Measurements from ENCODE around the gene TRIP6. TPM values are rescaled to one million over a fixed set of nuclear protein-coding genes. Genes with fewer than 3 reads are reported as not detected.

Gene TRIP6
- total RNA-seq, 1 experiment from 2014 or later = 75.5 TPM

DNA sequence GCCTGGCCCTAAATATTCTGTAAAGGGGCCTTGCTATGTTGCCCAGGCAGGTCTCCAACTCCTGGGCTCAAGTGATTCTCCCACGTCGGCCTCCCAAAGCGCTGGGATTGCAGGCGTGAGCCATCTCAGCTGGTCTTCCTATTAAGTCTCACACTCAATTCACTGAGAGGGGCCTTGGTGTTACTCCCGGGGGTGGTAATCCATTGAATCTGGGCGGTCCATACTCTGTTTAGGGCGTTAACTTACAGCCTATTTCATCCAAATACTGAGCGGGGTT, 7.1 kb downstream of the TRIP6 start:
- Mint-ChIP-seq H3K27me3 (ENCODE audit: insufficient read depth, unreplicated experiment) (no peaks in the 10 kb centered on the region), H3K4me1 (ENCODE audit: low read depth, unreplicated experiment) (peaks cover 14% of the 10 kb centered on the region), H3K4me3 (ENCODE audit: unreplicated experiment) (peak overlapping the region; percentile 85), H3K27ac (ENCODE audit: unreplicated experiment) (peak overlapping the region; percentile 98), H3K36me3 (ENCODE audit: insufficient read depth, unreplicated experiment) (peaks cover 93% of the 10 kb centered on the region), H3K9me3 (ENCODE audit: unreplicated experiment) (no peaks in the 10 kb centered on the region)
- no peaks in the 10 kb centered on the region for H3K9me3 ChIP-seq
- DNase-seq = no peak
- TF ChIP-seq, protein P1, sequence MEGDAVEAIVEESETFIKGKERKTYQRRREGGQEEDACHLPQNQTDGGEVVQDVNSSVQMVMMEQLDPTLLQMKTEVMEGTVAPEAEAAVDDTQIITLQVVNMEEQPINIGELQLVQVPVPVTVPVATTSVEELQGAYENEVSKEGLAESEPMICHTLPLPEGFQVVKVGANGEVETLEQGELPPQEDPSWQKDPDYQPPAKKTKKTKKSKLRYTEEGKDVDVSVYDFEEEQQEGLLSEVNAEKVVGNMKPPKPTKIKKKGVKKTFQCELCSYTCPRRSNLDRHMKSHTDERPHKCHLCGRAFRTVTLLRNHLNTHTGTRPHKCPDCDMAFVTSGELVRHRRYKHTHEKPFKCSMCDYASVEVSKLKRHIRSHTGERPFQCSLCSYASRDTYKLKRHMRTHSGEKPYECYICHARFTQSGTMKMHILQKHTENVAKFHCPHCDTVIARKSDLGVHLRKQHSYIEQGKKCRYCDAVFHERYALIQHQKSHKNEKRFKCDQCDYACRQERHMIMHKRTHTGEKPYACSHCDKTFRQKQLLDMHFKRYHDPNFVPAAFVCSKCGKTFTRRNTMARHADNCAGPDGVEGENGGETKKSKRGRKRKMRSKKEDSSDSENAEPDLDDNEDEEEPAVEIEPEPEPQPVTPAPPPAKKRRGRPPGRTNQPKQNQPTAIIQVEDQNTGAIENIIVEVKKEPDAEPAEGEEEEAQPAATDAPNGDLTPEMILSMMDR (IDR thresholded peaks at IDR 0.05; ENCODE audit: insufficient read depth in 1 of 2, low read depth in 1 of 2, low read length in 1 of 2, severe bottlenecking in 1 of 2, unreplicated experiment in 1 of 2) = no peak
- ChIA-PET CTCF (no interaction called here), POLR2A (no interaction called here)
- H3K4me3 ChIP-seq (ENCODE audit: low read depth, low read length) = peak overlapping the region; percentile 81
- H3K27me3 ChIP-seq (replicated peaks; ENCODE audit: control insufficient read depth, insufficient read depth, low read length) = no peaks in the 10 kb centered on the region
- peaks cover 10% of the 10 kb centered on the region; the same call in 1 of the 2 replicates for H3K4me1 ChIP-seq
- no peaks in the 10 kb centered on the region; the same call in 1 of the 2 replicates for H3K36me3 ChIP-seq (ENCODE audit: control insufficient read depth, insufficient read depth, low read length)
- no TSS peak for BruUV-seq (replicated peaks)
- intact Hi-C loops (cut with micrococcal nuclease; ENCODE audit: unreplicated experiment) = no loop called here

DNA sequence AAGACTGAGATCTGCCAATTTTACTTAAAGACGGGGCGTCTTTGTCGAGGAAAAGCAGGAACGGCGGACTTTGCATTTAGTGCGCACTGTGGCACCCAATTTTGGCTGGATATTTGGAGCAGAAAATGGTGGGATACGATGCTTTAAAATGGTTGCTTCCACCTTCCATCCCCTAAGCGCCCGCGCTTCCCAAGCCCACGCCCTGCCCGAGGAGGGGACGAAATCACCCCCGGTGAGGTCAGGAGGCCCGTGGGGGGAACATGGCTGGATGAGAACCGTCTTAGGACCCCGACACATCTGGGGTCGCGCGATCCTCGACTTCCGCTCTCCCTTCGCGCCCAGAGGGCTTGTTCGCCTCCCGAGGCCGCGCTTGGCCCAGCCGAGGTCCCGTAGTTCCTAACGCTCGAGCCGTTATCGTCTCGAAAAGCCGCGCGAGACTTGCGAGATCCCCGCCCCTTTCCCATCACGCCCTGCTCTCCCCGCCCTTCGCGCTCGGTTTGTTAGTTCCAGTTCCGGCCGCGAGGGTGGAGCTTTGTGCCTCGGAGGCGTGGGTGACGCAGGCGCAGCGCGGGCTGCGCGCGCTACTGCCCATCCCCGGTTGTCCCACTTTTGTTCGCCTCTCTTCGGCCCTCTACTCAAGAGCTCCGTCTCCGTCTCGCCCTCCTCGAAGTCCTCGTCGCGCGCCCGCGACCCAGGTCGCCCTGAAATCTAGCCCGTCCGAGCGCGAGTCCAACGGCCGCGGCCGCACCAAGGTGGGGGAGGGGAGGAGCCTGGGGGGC, 7.6 kb downstream of the TRIP6 start, which contains the start of gene SRRT:
SRRT (plus strand) TSS at position 527 of the 779 bp plus-strand sequence. CDS start 488 bp downstream, outside the sequence.
- TF ChIP-seq, protein P1 (IDR thresholded peaks at IDR 0.05; ENCODE audit: insufficient read depth in 1 of 2, low read depth in 1 of 2, low read length in 1 of 2, severe bottlenecking in 1 of 2, unreplicated experiment in 1 of 2) = peak; percentile 33 to 48
- BruUV-seq (replicated peaks) = TSS peak; percentile 98
- ChIA-PET POLR2A (interaction anchor here (0.7 to 1.4 kb wide), 15 partner anchors 12 to 446 kb away, joined by 3 to 76 read pairs (median 8); partner anchors contain the start of genes EPHB4, FBXO24, LRCH4 and MOSPD3), CTCF (interaction anchor here (0.6 to 1.8 kb wide), 9 partner anchors 15 to 302 kb away, joined by 3 to 22 read pairs (median 7); partner anchors contain the start of genes EPHB4, FBXO24, POP7 and SLC12A9)
- no peaks in the 10 kb centered on the region for H3K27me3 ChIP-seq (replicated peaks; ENCODE audit: control insufficient read depth, insufficient read depth, low read length)
- H3K4me1 ChIP-seq = peaks cover 10% of the 10 kb centered on the region; the same call in 1 of the 2 replicates
- Mint-ChIP-seq H3K4me3 (ENCODE audit: unreplicated experiment) (peak within 1 kb of the TSS; percentile 85), H3K27ac (ENCODE audit: unreplicated experiment) (peak within 1 kb of the TSS; percentile 98), H3K4me1 (ENCODE audit: low read depth, unreplicated experiment) (peaks cover 14% of the 10 kb centered on the region), H3K27me3 (ENCODE audit: insufficient read depth, unreplicated experiment) (no peaks in the 10 kb centered on the region), H3K9me3 (ENCODE audit: unreplicated experiment) (no peaks in the 10 kb centered on the region), H3K36me3 (ENCODE audit: insufficient read depth, unreplicated experiment) (peaks cover 98% of the 10 kb centered on the region)
- peak within 1 kb of the TSS; percentile 81 for H3K4me3 ChIP-seq (ENCODE audit: low read depth, low read length)
- peak; percentile 98 to 99 for DNase-seq
- intact Hi-C loops (cut with micrococcal nuclease; ENCODE audit: unreplicated experiment) = loop anchor here (1.0 kb wide), 1 partner anchor 15 kb away; the partner anchor contains the start of gene UFSP1
- no peaks in the 10 kb centered on the region for H3K9me3 ChIP-seq
- peaks cover under 1% of the 10 kb centered on the region; the same call in 1 of the 2 replicates for H3K36me3 ChIP-seq (ENCODE audit: control insufficient read depth, insufficient read depth, low read length)

DNA sequence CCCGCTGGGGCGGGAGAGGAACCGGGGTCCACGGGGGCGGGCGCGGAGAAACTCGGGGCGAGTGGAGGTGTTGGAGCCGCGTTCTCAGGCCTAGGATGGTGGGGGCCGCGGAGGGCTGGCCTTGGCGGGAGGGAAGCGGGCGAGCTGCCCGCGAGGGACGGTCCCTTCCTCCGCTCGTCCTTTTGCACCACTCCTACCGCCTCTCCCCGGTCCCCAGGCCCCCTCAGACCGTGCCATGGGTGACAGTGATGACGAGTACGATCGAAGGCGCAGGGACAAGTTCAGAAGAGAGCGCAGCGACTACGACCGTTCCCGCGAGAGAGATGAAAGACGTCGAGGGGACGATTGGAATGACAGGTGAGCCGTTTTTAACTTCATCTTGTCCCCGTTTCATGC, 8.2 kb downstream of the TRIP6 start:
- no peaks in the 10 kb centered on the region for H3K9me3 ChIP-seq
- peaks cover 10% of the 10 kb centered on the region; the same call in 1 of the 2 replicates for H3K4me1 ChIP-seq
- TF ChIP-seq, protein P1 (IDR thresholded peaks at IDR 0.05; ENCODE audit: insufficient read depth in 1 of 2, low read depth in 1 of 2, low read length in 1 of 2, severe bottlenecking in 1 of 2, unreplicated experiment in 1 of 2) = no peak
- intact Hi-C loops (cut with micrococcal nuclease; ENCODE audit: unreplicated experiment) = loop anchor here (1.0 kb wide), 1 partner anchor 14 kb away; the partner anchor contains the start of gene UFSP1
- BruUV-seq (replicated peaks) = TSS peak; percentile 51
- CTCF ChIA-PET = interaction anchor here (0.6 to 1.8 kb wide), 9 partner anchors 14 to 301 kb away, joined by 3 to 22 read pairs (median 7); partner anchors contain the start of genes EPHB4, FBXO24, POP7 and SLC12A9
- no peaks in the 10 kb centered on the region for H3K27me3 Mint-ChIP-seq (ENCODE audit: insufficient read depth, unreplicated experiment)
- POLR2A ChIA-PET = interaction anchor here (0.7 to 1.4 kb wide), 15 partner anchors 12 to 447 kb away, joined by 3 to 76 read pairs (median 7); partner anchors contain the start of genes EPHB4, FBXO24, LRCH4 and MOSPD3
- peak in 1 of 2 experiments; percentile 54 for DNase-seq
- no peaks in the 10 kb centered on the region for H3K27me3 ChIP-seq (replicated peaks; ENCODE audit: control insufficient read depth, insufficient read depth, low read length)
- peak overlapping the region; percentile 98 for H3K27ac Mint-ChIP-seq (ENCODE audit: unreplicated experiment)
- peaks cover 1% of the 10 kb centered on the region; the same call in 1 of the 2 replicates for H3K36me3 ChIP-seq (ENCODE audit: control insufficient read depth, insufficient read depth, low read length)
- peaks cover 14% of the 10 kb centered on the region for H3K4me1 Mint-ChIP-seq (ENCODE audit: low read depth, unreplicated experiment)
- H3K4me3 Mint-ChIP-seq (ENCODE audit: unreplicated experiment) = peak overlapping the region; percentile 85
- peak overlapping the region; percentile 81 for H3K4me3 ChIP-seq (ENCODE audit: low read depth, low read length)
- H3K36me3 Mint-ChIP-seq (ENCODE audit: insufficient read depth, unreplicated experiment) = peaks cover 98% of the 10 kb centered on the region
- H3K9me3 Mint-ChIP-seq (ENCODE audit: unreplicated experiment) = no peaks in the 10 kb centered on the region
